OCI-LY1 (cell line): ENCODE data around the gene N4BP2L2.

ENCODE experiments used
- H2AFZ ChIP-seq: fragments of 200-600 bp; sonication (generic), shearing (Covaris generic); 2 replicates; pipeline ENCODE4 v1.6.0; 2014; ENCODE audit warnings: antibody characterized with exemption, mild to moderate bottlenecking, low read length
- H3F3A ChIP-seq: fragments of 200-600 bp; sonication (generic), shearing (Covaris generic); 2 replicates; pipeline ENCODE4 v1.6.0; 2014; ENCODE audit warnings: mild to moderate bottlenecking, antibody characterized with exemption, low read length, moderate library complexity; ENCODE audit not compliant: insufficient read depth
- H3K27ac ChIP-seq: fragments of 200-600 bp; sonication (generic); 2 replicates; pipeline ENCODE4 v1.5.1; 2014; ENCODE audit warnings: low read length, mixed run types, mild to moderate bottlenecking, low read depth; ENCODE audit not compliant: poor library complexity, severe bottlenecking
- H3K27me3 ChIP-seq: fragments of 200-600 bp; sonication (generic); 2 replicates; pipeline ENCODE4 v1.6.0; 2014; ENCODE audit warnings: antibody characterized with exemption, mild to moderate bottlenecking, low read length, moderate library complexity; ENCODE audit not compliant: insufficient read depth
- H3K36me3 ChIP-seq: fragments of 200-600 bp; sonication (generic); 2 replicates; pipeline ENCODE4 v1.6.1; 2014; ENCODE audit warnings: mild to moderate bottlenecking, antibody characterized with exemption, low read length, moderate library complexity, mixed read lengths; ENCODE audit not compliant: insufficient read depth
- H3K4me1 ChIP-seq: fragments of 200-600 bp; sonication (generic); 2 replicates; pipeline ENCODE4 v1.5.1; 2014; ENCODE audit warnings: mild to moderate bottlenecking, low read length, moderate library complexity; ENCODE audit not compliant: insufficient read depth, severe bottlenecking
- H3K4me2 ChIP-seq: fragments of 200-600 bp; sonication (generic), shearing (Covaris generic); 2 replicates; pipeline ENCODE4 v1.6.1; 2014; ENCODE audit warnings: low read length
- H3K4me3 ChIP-seq: fragments of 200-600 bp; sonication (generic); 2 replicates; pipeline ENCODE4 v1.5.1; 2014; ENCODE audit warnings: low read length, low read depth, mild to moderate bottlenecking, mixed read lengths; ENCODE audit not compliant: poor library complexity, severe bottlenecking
- H3K79me2 ChIP-seq: fragments of 200-600 bp; shearing (Covaris generic); 2 replicates; pipeline ENCODE4 v1.6.1; 2016; ENCODE audit warnings: mixed run types, low read length, mixed read lengths; ENCODE audit not compliant: insufficient read depth
- H3K9ac ChIP-seq: fragments of 200-600 bp; sonication (generic), shearing (Covaris generic); 2 replicates; pipeline ENCODE4 v1.6.1; 2014; ENCODE audit warnings: mild to moderate bottlenecking, low read length, mixed read lengths
- H3K9me2 ChIP-seq: fragments of 200-600 bp; sonication (generic), shearing (Covaris generic); 2 replicates; pipeline ENCODE4 v1.6.1; 2014; ENCODE audit warnings: low read depth, mild to moderate bottlenecking, low read length, mixed read lengths
- H3K9me3 ChIP-seq: fragments of 200-600 bp; shearing (Covaris generic); 2 replicates; pipeline ENCODE4 v1.6.1; 2014; ENCODE audit warnings: low read length, mixed read lengths
- H4K20me1 ChIP-seq: fragments of 200-600 bp; sonication (generic), shearing (Covaris generic); 2 replicates; pipeline ENCODE4 v1.6.0; 2016; ENCODE audit warnings: mild to moderate bottlenecking, low read length; ENCODE audit not compliant: insufficient read depth
- CTCF ChIP-seq: fragments of 200-600 bp; sonication (generic), shearing (Covaris generic); IDR thresholded peaks from 2 replicates; pipeline ENCODE4 v1.5.1; 2017; ENCODE audit warnings: mild to moderate bottlenecking, antibody characterized with exemption, low read length, moderate library complexity, mixed read lengths
- EZH2 ChIP-seq: fragments of 200-600 bp; sonication (generic), shearing (Covaris generic); IDR thresholded peaks from 2 replicates; pipeline ENCODE4 v1.8.0; 2017; ENCODE audit warnings: borderline replicate concordance, mixed run types, mild to moderate bottlenecking, antibody characterized with exemption, low read length, moderate library complexity, mixed read lengths

N4BP2L2 gene

GRCh38 chr13:32586080-32586900 is 47.7 kb upstream of the N4BP2L2 start, which contains the start of gene PDS5B:
PDS5B (plus strand) TSS chr13:32586452; CDS start chr13:32648773, 62,321 bp downstream.
- Histone ChIP-seq H3K27ac (peak within 1 kb of the TSS; percentile 80), H3K27me3 (no peaks in the 10 kb centered on the region), H3K4me2 (peak within 1 kb of the TSS; percentile 94), H3K9ac (peak within 1 kb of the TSS; percentile 79), H3K4me1 (peaks cover 31% of the 10 kb centered on the region), H3K79me2 (peaks cover 42% of the 10 kb centered on the region), H2AFZ (no peak within 1 kb of the TSS), H3F3A (no peaks in the 10 kb centered on the region), H3K9me2 (no peaks in the 10 kb centered on the region), H3K4me3 (peak within 1 kb of the TSS; percentile 74), H3K36me3 (no peaks in the 10 kb centered on the region), H4K20me1 (no peaks in the 10 kb centered on the region), H3K9me3 (no peaks in the 10 kb centered on the region)
- TF ChIP-seq CTCF (peak; percentile 49), EZH2 (no peak)

- no peaks in the 10 kb centered on the region for H3K27me3 ChIP-seq
- no peak overlapping the region for H2AFZ ChIP-seq
- H3K4me3 ChIP-seq: peak overlapping the region; percentile 74
- peak overlapping the region; percentile 68 for H3K9ac ChIP-seq
- H3F3A ChIP-seq: no peaks in the 10 kb centered on the region
- H4K20me1 ChIP-seq: no peaks in the 10 kb centered on the region
- no peak overlapping the region for H3K27ac ChIP-seq
- no peaks in the 10 kb centered on the region for H3K9me2 ChIP-seq
- peaks cover 35% of the 10 kb centered on the region for H3K79me2 ChIP-seq
- H3K4me2 ChIP-seq: peak overlapping the region; percentile 83
- no peaks in the 10 kb centered on the region for H3K9me3 ChIP-seq
- H3K4me1 ChIP-seq: peaks cover 31% of the 10 kb centered on the region
- no peak for TF ChIP-seq CTCF
- H3K36me3 ChIP-seq: no peaks in the 10 kb centered on the region
Observed at GRCh38 chr13:32585550-32586079, 47.0 kb upstream of the N4BP2L2 start.

DNA sequence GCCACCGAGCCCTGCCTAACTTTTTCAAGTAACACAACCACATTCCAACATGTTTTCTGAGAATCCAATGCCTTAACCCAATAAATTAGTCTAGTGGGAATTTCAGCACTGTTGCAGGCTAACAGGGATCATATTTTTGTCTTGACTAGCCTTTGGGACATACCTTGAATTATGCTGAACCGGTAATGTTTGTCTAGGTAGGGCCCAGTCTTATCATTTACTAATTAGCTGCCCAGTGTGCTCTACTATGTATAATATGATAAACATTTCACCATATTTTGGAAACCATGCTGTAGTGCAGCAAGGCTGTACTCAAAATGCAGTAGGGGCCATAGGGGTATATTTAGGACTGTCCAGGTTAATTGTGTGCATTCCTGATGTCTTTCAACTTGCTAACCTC is 44.4 kb upstream of the N4BP2L2 start:
- Histone ChIP-seq H3K9ac (no peak overlapping the region), H3K27ac (no peak overlapping the region), H3F3A (no peaks in the 10 kb centered on the region), H4K20me1 (no peaks in the 10 kb centered on the region), H3K79me2 (peaks cover 9% of the 10 kb centered on the region), H2AFZ (no peak overlapping the region), H3K4me3 (no peak overlapping the region), H3K4me1 (peaks cover 6% of the 10 kb centered on the region), H3K9me3 (no peaks in the 10 kb centered on the region), H3K9me2 (no peaks in the 10 kb centered on the region), H3K4me2 (no peak overlapping the region), H3K36me3 (no peaks in the 10 kb centered on the region), H3K27me3 (no peaks in the 10 kb centered on the region)
- TF ChIP-seq CTCF: no peak
- TF ChIP-seq EZH2: no peak
